ENCODE data around the gene SHBG.

Gene SHBG

DNA sequence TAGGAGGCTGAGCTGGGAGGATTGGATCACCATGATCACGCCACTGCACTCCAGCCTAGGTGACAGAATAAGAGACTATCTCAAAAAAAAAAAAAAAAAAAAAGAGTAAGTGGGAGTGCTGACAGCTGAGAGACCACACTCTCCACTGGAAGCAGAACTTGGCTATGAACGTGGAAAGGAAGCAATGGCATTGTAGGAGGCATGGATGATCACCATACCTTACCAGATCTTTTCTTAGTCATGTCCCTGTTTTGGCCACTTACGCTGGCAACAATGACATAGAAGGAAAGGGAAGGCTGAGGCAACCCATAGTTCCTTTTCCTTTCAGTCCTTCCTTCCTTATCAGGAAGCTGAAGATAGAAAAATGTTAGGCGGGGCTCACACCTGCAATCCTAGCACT lies 17.1 kb downstream of the SHBG start:
- no peak for FAIRE-seq

DNA sequence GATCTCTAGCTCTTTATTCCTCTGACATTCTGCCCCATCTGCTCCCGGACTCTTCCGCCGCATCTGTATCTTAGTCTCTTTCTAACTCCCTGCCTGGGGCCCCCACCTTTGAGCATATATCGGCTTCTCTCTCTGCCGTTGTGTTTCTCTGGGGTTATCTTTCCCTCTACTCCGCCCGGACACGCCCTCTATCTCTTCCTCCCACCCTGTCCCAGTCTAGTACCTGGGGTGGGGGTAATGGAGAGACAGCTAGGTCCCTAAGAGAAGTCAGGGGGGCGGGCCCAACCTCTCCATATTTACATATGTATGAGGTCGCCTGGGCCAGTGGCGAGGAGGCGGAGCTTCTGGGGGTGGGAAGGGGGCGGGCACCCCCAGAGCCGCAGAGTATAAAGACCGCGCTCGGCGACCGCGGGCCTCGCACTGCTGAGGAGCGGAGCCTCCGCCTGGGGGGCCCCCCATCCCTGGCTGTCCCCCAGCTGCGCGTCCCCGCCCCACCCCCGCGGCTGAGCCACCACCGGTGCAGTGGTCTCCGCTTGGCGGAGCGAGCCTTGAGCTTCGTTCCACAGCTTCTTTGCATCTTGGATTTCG lies 20.7 kb downstream of the SHBG start, which contains the start of gene ATP1B2:
ATP1B2 (plus strand) TSS at position 418 of the 588 bp plus-strand sequence. CDS start 593 bp downstream, outside the sequence.
- FAIRE-seq, result no peak

DNA sequence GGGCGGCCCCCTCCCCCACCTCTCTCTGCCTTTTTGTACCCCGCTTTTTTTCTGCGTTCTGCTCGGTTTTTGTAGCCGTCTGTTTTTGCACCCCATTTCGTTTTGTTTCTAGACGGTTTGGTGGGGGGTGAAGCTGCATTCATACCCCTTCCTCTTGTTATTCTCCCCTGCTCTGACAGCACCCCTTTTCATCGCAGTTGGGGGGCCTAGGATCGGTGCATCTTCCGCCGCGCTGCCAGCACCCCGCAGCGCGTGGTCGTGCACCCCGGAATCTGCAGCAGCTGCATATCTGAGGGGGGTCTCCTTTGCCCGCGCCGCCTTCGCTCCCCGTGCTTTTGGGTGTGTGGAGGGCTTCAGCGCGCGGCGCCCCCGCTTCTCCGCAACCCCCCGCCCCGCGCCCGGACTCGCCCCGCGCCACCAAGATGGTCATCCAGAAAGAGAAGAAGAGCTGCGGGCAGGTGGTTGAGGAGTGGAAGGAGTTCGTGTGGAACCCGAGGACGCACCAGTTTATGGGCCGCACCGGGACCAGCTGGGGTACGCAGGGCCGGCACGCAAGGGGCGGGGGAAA lies 21.2 kb downstream of the SHBG start:
- FAIRE-seq, result no peak

DNA sequence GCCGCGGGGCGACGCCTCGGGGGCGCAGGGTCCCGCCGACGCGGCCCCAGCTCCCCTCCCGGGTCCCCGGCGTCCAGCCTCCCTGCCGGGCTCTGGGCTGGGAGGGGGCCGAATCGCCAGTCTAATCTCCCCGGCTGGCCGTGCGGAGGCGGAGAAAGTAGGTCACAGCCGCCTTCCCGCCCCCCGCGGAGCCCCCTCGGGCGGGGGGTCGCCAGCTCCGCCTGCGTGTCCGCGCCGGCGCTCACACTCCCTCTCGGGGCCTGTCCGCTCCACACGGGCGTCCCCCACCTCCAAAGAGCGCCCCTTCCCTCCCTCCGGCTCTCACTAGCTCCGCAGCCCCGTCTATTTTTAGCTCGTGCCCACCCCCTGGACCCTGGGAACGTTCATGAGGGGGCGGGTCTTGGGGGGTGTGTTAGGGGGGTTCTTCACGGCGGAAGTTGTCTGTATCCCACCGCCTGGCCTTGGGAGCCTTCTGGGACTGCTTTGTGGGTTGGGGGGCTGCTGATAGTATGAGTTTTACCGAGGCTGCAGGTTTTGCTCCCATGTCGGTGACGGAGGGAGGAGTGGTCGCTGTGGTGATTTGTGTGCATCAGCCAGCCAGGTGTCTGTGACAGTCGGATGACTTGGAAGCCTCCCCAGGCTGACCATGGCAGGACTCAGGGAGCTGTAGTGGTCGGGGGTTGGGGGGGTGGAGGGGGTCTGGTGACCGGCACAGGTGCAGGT lies 21.9 kb downstream of the SHBG start:
- no peak for FAIRE-seq

DNA sequence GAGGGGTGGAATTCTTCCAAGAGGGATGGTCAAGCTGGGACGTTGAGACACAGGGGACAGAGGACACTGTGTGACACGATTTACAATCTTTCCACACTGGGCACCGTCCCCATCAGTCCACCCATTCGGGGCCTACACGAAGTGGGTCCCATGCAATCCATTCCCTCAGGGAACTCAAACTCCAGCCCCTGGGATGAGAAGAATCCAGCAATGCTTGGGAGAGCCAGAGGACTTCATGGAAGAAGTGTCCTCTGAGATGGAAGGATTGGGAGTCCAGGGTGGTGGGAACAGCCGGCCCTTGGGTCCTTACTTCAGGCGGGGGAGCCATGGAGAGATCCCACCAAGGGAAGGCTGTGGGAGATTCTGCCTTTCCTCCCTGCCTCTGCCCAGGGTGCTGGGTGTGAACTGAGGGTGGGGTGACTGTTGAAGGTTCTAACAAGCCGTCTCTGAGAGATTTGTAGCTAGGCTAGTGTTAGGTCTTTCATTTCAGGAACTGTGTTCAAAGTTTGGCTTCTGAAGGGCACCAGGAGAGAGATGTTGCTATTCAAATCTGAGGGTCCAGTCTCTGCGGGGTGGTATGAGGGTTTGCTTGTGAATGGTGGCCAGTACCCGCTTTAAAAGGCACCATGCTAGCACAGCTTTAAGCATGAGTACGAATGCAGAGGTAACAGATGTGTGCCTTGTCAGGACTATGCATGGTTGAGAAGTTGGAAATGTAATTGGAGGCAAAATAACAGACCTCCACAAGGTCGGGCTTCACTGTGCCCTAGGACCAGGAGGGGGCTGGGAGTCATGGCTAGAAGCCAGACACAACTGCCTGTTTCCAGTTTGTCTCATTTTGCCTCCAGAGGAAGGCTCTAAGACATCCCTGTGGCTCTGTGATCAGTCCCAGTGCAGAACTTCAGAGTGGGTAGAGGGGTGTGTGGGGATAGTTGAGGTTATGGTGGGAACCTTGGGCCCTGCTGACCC lies 22.7 kb downstream of the SHBG start:
- FAIRE-seq, result no peak

DNA sequence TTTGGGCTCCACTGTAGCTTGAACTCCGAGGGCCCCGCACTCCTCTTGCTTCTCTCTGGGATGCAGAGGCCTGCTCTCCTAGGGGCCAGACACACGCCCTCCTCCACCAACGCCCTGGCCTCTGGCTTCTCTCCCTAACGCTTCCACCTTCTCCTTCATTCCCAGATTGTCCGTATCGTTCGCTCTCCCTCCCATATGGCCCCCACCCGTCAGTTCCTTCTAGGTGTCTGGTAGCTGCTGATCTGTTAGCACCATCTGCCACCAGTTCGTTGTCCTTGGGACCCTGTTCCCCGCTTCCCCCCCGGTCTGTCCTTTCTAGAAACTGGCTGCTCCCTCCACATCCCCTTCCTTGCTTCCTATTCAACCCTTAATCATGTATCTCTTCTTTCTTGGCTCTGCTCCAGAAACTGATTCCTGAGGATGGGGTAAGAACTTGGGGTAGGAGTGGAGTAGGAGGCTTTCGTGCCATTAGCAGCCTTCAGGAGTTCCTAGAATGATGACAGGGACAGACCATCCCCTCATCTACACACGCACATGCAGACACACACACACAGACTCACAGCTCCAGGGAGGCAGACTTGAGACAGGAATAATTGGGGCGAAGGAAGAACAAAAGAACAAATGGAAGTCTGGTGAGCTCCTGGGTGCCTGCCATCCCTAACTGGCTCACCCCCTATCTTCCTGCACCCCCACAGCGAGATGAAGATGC lies 25.1 kb downstream of the SHBG start:
- FAIRE-seq, result no peak

DNA sequence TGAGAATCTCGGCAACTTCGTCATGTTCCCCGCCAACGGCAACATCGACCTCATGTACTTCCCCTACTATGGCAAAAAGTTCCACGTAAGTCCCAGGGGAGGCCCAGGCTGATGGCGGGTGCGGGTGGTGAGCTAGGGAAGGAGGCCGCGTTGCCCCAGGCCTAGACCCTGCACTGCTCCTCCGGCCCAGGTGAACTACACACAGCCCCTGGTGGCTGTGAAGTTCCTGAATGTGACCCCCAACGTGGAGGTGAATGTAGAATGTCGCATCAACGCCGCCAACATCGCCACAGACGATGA lies 25.6 kb downstream of the SHBG start:
- no peak for FAIRE-seq

DNA sequence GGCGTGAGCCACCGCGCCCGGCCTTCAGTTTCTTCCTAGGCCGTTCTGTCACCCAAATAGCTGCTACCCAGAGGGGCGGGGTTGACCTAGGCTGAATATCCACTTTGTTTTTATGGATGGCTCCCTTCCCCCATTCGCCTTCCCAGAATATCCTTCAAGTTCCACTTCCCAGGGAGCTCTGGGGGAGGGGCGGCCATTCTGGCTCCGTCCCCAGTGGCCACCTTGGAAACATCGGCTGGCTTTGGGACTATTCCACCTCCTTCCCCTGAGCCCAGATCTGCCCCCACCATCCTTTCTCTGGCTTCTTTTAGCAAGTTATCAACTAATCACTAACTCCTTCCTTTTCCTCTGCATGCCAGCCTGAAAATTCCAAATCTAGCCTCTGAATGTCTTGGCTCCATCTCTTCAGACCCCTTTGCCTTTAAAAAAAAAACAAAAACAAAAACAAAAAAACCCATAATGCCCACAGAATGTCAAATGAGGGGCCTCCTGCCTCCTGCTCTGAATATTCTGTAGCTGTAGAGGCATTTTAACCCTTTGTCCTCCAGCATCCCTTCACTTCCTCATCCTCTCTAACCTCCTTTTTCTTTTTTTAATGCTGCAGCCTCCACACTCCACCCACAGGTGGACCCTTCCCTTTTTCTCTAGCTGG lies 27.1 kb downstream of the SHBG start:
- FAIRE-seq, result peak; percentile 91

DNA sequence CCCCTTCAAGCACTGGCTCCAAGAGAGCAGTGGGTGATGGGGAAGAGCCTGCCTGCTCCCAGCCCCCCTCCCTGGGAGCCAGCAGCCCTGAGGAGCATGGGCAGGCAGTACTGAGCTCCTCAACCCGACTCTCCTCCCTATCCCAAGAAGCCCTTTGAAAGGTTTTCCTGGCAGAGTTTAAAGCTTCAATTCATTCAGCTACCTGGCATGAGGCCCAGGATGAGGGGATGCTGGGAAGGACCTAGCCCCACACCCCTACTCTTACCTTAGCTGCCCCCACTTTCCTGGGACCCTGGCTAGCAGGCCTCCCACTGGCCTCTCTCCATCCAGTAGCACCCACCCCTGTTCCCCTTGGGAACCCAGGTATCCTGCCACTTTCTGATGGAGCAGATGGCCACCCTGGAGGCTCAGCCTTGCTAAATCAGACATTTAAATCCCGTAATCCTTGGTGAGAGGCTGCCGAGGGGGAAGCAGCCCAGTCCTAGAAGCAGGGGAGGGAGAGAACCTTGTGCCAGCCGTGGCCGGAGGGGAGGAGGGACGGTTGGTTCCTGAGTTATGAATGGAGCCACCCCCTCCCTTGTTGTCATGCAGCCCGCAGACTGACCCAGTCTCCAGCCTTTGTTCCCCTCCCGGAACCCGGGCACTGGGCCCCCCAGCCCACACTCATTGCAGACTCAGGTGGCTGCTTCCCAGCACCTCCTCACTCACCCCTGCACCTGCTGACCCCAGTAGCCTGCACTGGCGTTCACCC lies 37.9 kb downstream of the SHBG start:
- no peak for FAIRE-seq

DNA sequence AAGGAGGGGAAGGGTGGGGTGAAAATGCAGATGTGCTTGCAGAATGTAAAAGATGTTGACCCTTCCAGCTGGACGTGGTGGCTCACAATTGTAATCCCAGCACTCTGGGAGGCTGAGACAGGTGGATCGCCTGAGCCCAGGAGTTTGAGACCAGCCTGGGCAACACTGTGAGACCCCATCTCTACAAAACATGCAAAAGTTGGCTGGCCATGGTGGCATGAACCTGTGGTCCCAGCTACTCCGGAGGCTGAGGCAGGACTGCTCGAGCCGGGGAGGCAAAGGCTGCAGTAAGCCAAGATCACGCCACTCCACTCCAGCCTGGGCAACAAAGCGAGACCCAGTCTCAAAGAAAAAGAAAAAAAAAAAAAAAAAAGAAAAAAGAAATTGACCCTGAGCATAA lies 38.5 kb downstream of the SHBG start:
- no peak for FAIRE-seq

DNA sequence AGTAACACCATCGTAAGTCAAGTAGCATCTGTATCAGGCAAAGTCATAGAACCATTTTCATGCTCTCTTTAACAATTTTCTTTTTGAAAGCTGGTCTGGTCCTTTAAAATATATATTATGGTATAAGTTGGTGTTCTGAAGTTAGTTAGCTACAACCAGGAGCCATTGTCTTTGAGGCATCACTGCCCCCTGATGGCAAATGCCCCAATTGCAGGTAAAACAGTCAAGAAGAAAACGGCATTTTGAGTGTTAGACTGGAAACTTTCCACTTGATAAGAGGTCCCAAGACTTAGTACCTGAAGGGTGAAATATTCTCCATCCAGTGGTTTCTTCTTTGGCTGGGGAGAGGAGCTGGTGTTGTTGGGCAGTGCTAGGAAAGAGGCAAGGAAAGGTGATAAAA lies 43.3 kb downstream of the SHBG start:
- peak; percentile 90 for FAIRE-seq

DNA sequence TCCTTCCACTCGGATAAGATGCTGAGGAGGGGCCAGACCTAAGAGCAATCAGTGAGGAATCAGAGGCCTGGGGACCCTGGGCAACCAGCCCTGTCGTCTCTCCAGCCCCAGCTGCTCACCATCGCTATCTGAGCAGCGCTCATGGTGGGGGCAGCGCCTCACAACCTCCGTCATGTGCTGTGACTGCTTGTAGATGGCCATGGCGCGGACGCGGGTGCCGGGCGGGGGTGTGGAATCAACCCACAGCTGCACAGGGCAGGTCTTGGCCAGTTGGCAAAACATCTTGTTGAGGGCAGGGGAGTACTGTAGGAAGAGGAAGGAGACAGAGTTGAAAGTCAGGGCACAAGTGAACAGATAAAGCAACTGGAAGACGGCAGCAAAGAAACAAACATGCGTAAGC lies 45.0 kb downstream of the SHBG start:
- FAIRE-seq, result no peak

DNA sequence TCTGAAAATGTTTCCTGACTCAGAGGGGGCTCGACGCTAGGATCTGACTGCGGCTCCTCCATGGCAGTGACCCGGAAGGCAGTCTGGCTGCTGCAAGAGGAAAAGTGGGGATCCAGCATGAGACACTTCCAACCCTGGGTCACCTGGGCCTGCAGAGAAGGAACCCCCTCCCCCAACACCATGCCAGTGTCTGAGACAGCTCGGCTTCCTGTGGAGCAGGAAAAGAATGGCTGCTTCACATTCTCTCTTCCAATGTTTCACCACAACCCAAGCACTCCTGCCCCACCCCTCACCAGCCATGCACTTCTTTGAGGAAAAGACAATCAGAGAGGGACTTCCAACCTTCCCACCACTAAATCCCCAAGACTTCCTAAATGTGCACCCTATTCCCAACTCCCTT lies 46.6 kb downstream of the SHBG start:
- no peak for FAIRE-seq

DNA sequence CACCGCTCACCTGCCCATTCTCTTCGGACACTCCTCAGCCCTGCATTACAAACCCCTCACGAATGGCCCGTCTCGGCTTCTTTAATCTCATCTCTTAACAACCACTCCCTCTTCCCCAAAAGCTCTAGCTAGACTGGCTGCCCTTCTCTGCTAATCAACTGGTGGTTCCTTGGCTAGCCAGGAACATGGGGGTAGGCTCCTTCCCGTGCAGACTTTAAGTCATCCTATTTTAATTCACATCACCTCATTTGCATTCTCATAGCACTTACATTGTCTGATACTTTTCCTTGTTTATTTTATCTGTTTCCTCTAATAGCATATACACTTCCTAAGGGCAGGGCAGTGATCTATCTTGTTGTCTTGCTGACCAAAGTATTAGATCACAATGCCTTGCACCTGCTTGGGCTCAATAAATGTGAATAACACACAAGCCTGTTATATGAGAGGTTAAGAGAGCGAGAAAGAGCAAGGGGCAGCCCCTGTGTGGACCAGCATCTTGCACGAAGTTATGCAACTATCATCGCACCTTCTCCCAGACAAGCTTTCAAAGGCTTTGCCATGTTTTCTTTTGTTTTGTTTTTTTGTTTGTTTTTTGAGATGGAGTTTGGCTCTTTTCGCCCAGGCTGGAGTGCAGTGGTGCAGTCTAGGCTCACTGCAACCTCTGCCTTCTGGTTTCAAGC lies 47.6 kb downstream of the SHBG start:
- no peak for FAIRE-seq

All from G401.6 (cell line).